ENCODE measurements around the gene INHBB.

GRCh38 chr2:120312860-120313694 is 32.9 kb upstream of the INHBB start:
- TF ChIP-seq POLR2A (IDR thresholded peaks at IDR 0.05) = no peak
- peak; percentile 87 to 92 (median 90) for TF ChIP-seq CTCF (IDR thresholded peaks at IDR 0.05)

All from right lobe of liver (tissue), 4 donors.